Stomach (tissue), 9 donors: ENCODE measurements around the gene DAPK2. TPM values are rescaled to one million over a fixed set of nuclear protein-coding genes. Genes with fewer than 3 reads are reported as not detected.

Experiments used
- DNase-seq, 2 donors: peaks; one replicate each; pipeline versions ENCODE4 v3.0.0 to v3.0.0-alpha.2; 2013 to 2019
- H3K27ac ChIP-seq, 5 donors: fragments of 200-600 bp in 4 of 5; sonication (generic) in 4 of 5; one replicate each; pipeline ENCODE4 v1.5.1; 2013 to 2019; ENCODE audit warnings: mild to moderate bottlenecking in 1 of 5, moderate library complexity in 1 of 5
- H3K27me3 ChIP-seq, 3 donors: fragments of 200-600 bp; sonication (generic); one replicate each; pipeline ENCODE4 v1.5.1; 2017 to 2019; ENCODE audit warnings: mixed run types in 1 of 3
- H3K36me3 ChIP-seq, 4 donors: fragments of 200-600 bp; sonication (generic); 1 replicate in 3 of 4; 2 replicates in 1 of 4; pipeline ENCODE4 v1.5.1; 2016 to 2019
- H3K4me1 ChIP-seq, 4 donors: fragments of 200-600 bp; sonication (generic); one replicate each; pipeline ENCODE4 v1.5.1; 2016 to 2019
- H3K4me3 ChIP-seq, 4 donors: fragments of 200-600 bp; sonication (generic) in 3 of 4; one replicate each; pipeline ENCODE4 v1.5.1; 2016 to 2019; ENCODE audit warnings: mild to moderate bottlenecking in 1 of 4
- H3K9me3 ChIP-seq, 4 donors: fragments of 200-600 bp; sonication (generic); one replicate each; pipeline ENCODE4 v1.5.1; 2016 to 2019
- EP300 ChIP-seq: sonication (generic); formaldehyde crosslinking; IDR thresholded peaks from one replicate; pipeline ENCODE4 v1.6.1; 2017; ENCODE audit warnings: antibody characterized with exemption
- POLR2A ChIP-seq, 4 donors: fragments of 450-650 bp; IDR thresholded peaks; one replicate each; pipeline ENCODE4 v1.6.1; 2016; ENCODE audit warnings: antibody characterized with exemption in 4 of 4, control low read depth in 2 of 4, mild to moderate bottlenecking in 1 of 4, moderate library complexity in 1 of 4
- POLR2AphosphoS5 ChIP-seq, 3 donors: sonication (generic); formaldehyde crosslinking; IDR thresholded peaks; one replicate each; pipeline ENCODE4 v1.6.1; 2016; ENCODE audit warnings: antibody characterized with exemption in 3 of 3
- WGBS, 5 donors: extraction: QIAGEN DNeasy Blood & Tissue Kit in 3 of 5; methylation state at CpG; one replicate each; pipeline versions ENCODE4 v1.1.5 to v1.1.7; 2013 to 2018; 5-methylcytosine and 5-hydroxymethylcytosine counted together
- intact Hi-C: fragments of 100-400 bp; cut with DNase I; formaldehyde crosslinking; loops from one replicate; pipeline ENCODE4 v1.15.1; 2023; ENCODE audit warnings: low total_unique reads
- polyA plus RNA-seq, 3 donors: library from polyadenylated mRNA; stranded (reverse); fragments of 200-250 nt; gene quantifications; one replicate each; pipeline ENCODE4 v1.2.3, GENCODE V29; 2013
- total RNA-seq, 5 donors: library from RNA; depleted of rRNA; stranded (reverse); fragments of >200 nt; gene quantifications; one replicate each; pipeline versions ENCODE4 v1.1.0 to v1.2.3, GENCODE V29; 2014 to 2016
- TF ChIP-seq, protein P1 (sequence below), 7 experiments: fragments of 450-650 bp in 4 of 7; fragments of 200-600 bp in 3 of 7; sonication (generic) in 3 of 7; IDR thresholded peaks; one replicate each; pipeline ENCODE4 v1.5.1; 2016 to 2019; ENCODE audit warnings: antibody characterized with exemption in 7 of 7, control low read depth in 2 of 7, mild to moderate bottlenecking in 1 of 7
- donor health status: healthy with polysubstance abuse.
- donor health status: Bipolar disorder and iron deficiency.
- donor health status: healthy.

Gene DAPK2
- total and polyA plus RNA-seq, 8 donors: 5.2 to 178 (median 16.6) TPM

DNA sequence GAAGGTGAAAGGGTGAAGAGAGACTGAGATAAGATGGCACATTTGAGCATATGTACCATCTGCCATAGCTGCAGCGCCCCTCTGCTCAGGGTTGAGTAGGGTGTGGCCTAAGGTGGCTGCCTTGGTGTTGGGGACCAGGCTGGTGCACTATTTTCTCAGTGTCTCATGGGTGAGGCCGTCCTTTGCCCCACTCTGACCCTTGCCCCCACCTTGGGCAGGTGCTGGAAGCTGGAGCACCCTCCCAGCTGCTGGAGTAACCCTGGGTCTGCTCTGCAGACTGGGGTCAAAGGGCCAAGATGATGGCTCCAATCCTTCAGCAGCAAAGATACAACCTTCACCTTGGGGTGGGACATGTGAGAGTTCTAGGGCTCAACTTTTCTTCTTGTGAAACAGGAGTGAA lies 69.2 kb downstream of the DAPK2 start:
- no peaks in the 10 kb centered on the region for H3K9me3 ChIP-seq
- H3K27ac ChIP-seq: no peak overlapping the region
- H3K4me3 ChIP-seq: no peak overlapping the region
- H3K27me3 ChIP-seq: no peaks in the 10 kb centered on the region
- 89 to 98% (median 95%) methylated on average over 2 of the region's 2 CpGs for WGBS, 5 donors
- no peak for DNase-seq
- H3K36me3 ChIP-seq: no peaks in the 10 kb centered on the region
- H3K4me1 ChIP-seq: peaks cover 0 to 18% (median 7%) of the 10 kb centered on the region in 4 donors
- intact Hi-C loops: no loop called here
- no peak for TF ChIP-seq EP300
- no peak for TF ChIP-seq POLR2AphosphoS5 (IDR thresholded peaks at IDR 0.05)
- TF ChIP-seq POLR2A (IDR thresholded peaks at IDR 0.05): no peak
- TF ChIP-seq, protein P1, sequence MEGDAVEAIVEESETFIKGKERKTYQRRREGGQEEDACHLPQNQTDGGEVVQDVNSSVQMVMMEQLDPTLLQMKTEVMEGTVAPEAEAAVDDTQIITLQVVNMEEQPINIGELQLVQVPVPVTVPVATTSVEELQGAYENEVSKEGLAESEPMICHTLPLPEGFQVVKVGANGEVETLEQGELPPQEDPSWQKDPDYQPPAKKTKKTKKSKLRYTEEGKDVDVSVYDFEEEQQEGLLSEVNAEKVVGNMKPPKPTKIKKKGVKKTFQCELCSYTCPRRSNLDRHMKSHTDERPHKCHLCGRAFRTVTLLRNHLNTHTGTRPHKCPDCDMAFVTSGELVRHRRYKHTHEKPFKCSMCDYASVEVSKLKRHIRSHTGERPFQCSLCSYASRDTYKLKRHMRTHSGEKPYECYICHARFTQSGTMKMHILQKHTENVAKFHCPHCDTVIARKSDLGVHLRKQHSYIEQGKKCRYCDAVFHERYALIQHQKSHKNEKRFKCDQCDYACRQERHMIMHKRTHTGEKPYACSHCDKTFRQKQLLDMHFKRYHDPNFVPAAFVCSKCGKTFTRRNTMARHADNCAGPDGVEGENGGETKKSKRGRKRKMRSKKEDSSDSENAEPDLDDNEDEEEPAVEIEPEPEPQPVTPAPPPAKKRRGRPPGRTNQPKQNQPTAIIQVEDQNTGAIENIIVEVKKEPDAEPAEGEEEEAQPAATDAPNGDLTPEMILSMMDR (IDR thresholded peaks at IDR 0.05): no peak

DNA sequence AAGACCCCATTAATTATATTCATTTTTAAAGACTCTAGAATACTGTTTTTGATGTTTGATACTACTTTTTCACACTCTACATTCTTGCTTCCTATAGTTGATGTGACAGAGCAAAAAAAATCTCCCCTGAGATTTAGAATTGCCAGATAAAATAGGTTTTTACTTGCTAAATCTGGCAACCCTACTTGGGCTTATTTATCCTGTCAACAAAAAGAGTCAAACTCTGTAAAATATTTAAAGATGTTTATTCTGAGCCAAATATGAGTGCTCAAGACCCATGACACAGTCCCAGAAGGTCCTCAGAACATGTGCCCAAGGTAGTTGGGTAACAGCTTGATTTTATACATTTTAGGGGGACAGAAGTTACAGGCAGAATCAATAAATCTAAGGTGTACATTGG lies 72.3 kb downstream of the DAPK2 start:
- Histone ChIP-seq H3K4me3 (no peak overlapping the region), H3K4me1 (peaks cover 19 to 38% (median 33%) of the 10 kb centered on the region in 4 donors), H3K27me3 (no peaks in the 10 kb centered on the region), H3K27ac (no peak overlapping the region), H3K9me3 (no peaks in the 10 kb centered on the region), H3K36me3 (no peaks in the 10 kb centered on the region)
- intact Hi-C loops: no loop called here
- TF ChIP-seq, protein P1 (IDR thresholded peaks at IDR 0.05): no peak
- no peak for TF ChIP-seq POLR2A (IDR thresholded peaks at IDR 0.05)
- TF ChIP-seq EP300: no peak
- TF ChIP-seq POLR2AphosphoS5 (IDR thresholded peaks at IDR 0.05): no peak
- no peak for DNase-seq

DNA sequence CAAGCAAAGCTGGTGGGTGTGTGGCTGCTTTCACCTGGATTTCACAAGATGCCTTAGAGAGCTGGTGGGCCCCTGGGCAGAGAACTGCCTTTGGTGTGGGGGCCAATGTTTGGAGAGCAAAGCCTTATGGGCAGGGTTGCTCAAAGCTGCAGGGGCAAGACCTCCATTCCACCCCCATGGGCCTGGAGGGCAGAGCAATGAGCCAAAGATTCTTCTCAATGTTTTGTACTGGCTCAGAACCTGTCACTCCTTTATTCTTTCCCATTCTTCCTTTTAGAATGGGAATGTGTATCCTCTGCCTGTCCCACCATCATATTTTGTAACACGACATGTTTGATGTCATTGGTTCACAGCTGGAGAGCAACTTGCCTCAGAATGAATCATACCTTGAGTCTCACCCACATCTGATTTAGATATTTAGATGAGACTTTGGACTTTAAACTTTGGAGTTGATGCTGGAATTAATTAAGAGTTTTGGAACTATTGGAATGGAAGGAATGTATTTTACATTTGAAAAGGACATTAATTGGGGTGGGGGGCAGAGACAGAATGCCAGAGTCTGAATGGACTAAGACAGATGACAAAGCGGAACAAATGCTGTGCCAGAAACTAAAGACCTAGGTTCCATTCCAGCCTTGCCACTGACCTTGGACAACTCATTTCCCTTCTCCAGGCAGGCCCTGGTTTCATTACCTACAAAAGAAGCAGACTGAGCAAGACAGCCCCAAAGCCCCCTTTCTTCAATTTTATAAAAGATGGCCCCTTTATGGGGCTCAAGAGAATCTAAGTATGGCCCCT lies 72.9 kb downstream of the DAPK2 start:
- no peak for TF ChIP-seq POLR2A (IDR thresholded peaks at IDR 0.05)
- no peak for TF ChIP-seq POLR2AphosphoS5 (IDR thresholded peaks at IDR 0.05)
- TF ChIP-seq, protein P1 (IDR thresholded peaks at IDR 0.05): no peak
- no peak for TF ChIP-seq EP300
- intact Hi-C loops: no loop called here
- Histone ChIP-seq H3K36me3 (no peaks in the 10 kb centered on the region), H3K4me3 (no peak overlapping the region), H3K4me1 (peaks cover 19 to 37% (median 34%) of the 10 kb centered on the region in 4 donors), H3K27me3 (no peaks in the 10 kb centered on the region), H3K9me3 (no peaks in the 10 kb centered on the region), H3K27ac (peak overlapping the region in 1 of 5 donors; percentile 1)
- DNase-seq: no peak
- 39 to 47% (median 40%) methylated on average over 2 of the region's 2 CpGs for WGBS, 5 donors

DNA sequence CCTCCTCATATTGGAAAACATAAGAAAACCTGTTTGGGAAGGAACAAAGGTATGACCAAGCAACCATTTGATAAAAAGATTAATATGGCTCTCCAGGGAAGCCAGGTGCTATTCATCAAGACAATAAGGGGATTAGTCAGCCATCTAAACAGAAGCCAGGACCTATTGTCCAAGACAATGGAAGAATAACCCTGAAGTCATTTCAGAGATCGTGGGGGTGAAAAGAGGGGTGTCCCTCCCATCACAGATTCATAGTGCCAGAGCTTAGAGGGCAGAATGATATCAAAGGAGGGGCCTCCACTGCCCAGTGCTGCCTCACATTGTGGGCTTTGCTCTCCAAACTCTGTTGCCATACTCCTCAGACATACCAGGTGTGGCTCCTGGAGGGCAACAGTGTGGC lies 73.5 kb downstream of the DAPK2 start:
- Histone ChIP-seq H3K4me3 (no peak overlapping the region), H3K4me1 (peaks cover 19 to 38% (median 33%) of the 10 kb centered on the region in 4 donors), H3K36me3 (no peaks in the 10 kb centered on the region), H3K27me3 (no peaks in the 10 kb centered on the region), H3K27ac (peak overlapping the region in 1 of 5 donors; percentile 1), H3K9me3 (no peaks in the 10 kb centered on the region)
- intact Hi-C loops: no loop called here
- TF ChIP-seq, protein P1 (IDR thresholded peaks at IDR 0.05): no peak
- TF ChIP-seq POLR2AphosphoS5 (IDR thresholded peaks at IDR 0.05) (no peak), POLR2A (IDR thresholded peaks at IDR 0.05) (no peak), EP300 (no peak)
- WGBS, 5 donors: 58 to 85% (median 75%) methylated on average over 1 of the region's 1 CpG
- DNase-seq: no peak
